Upper lobe of right lung (tissue), 1 donor: ENCODE data around the gene NPHP1. TPM values are rescaled to one million over a fixed set of nuclear protein-coding genes. Genes with fewer than 3 reads are reported as not detected.

Source experiments
- ATAC-seq: fragments of 200-7000 bp; cut with Tn5 transposase; one replicate; pipeline ENCODE4 v1.9.1; 2020; ENCODE audit warnings: mild to moderate bottlenecking, moderate library complexity
- DNase-seq: peaks from one replicate; pipeline ENCODE4 v3.0.0-alpha.2; 2020
- H3K27ac ChIP-seq: fragments of 200-600 bp; one replicate; pipeline ENCODE4 v1.8.0; 2022
- H3K27me3 ChIP-seq: fragments of 200-600 bp; one replicate; pipeline ENCODE4 v1.8.0; 2022; ENCODE audit warnings: mild to moderate bottlenecking
- H3K36me3 ChIP-seq: fragments of 200-600 bp; one replicate; pipeline ENCODE4 v1.8.0; 2022
- H3K4me1 ChIP-seq: fragments of 200-600 bp; one replicate; pipeline ENCODE4 v1.8.0; 2022
- H3K4me3 ChIP-seq: fragments of 200-600 bp; one replicate; pipeline ENCODE4 v1.8.0; 2022; ENCODE audit warnings: mild to moderate bottlenecking
- H3K9me3 ChIP-seq: fragments of 200-600 bp; one replicate; pipeline ENCODE4 v1.8.0; 2022
- intact Hi-C: fragments of 100-400 bp; cut with DNase I; formaldehyde crosslinking; loops from one replicate; pipeline ENCODE4 v1.11.0; 2022
- total RNA-seq: library from RNA; stranded (reverse); fragmentation: NEBNext Ultra II Directional; extraction: Animal tissue kit (Norgen Biotek cat#: 25700); gene quantifications from one replicate; pipeline ENCODE4 v1.2.1, GENCODE V29; 2021
- TF ChIP-seq, protein P1 (sequence below): fragments of 200-600 bp; IDR thresholded peaks from one replicate; pipeline ENCODE4 v1.8.0; 2022; ENCODE audit warnings: antibody characterized with exemption
- donor health status: DM: no; HTN: yes; CAD: no; lungs with severe emphysema.

NPHP1 gene
- total RNA-seq, 1 donor from 2014 or later: 4.1 TPM

DNA sequence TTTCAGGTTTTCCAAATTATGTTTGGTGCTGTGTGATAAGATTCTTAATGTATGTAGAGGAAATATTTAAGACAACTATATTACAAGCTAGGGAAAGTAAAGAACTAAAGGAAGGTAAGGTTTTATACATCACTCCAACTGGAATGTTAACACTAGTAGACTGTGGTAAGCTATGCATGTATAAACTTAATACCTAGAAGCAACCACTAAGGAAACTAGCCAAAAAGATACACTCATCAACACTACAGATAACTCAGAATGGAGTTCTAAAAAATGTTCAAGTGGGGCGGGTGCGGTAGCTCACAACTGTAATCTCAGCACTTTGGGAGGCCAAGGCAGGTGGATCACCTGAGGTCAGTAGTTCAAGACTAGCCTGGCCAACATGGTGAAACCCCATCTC lies 51.4 kb downstream of the NPHP1 start:
- TF ChIP-seq, protein P1, sequence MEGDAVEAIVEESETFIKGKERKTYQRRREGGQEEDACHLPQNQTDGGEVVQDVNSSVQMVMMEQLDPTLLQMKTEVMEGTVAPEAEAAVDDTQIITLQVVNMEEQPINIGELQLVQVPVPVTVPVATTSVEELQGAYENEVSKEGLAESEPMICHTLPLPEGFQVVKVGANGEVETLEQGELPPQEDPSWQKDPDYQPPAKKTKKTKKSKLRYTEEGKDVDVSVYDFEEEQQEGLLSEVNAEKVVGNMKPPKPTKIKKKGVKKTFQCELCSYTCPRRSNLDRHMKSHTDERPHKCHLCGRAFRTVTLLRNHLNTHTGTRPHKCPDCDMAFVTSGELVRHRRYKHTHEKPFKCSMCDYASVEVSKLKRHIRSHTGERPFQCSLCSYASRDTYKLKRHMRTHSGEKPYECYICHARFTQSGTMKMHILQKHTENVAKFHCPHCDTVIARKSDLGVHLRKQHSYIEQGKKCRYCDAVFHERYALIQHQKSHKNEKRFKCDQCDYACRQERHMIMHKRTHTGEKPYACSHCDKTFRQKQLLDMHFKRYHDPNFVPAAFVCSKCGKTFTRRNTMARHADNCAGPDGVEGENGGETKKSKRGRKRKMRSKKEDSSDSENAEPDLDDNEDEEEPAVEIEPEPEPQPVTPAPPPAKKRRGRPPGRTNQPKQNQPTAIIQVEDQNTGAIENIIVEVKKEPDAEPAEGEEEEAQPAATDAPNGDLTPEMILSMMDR: no peak
- no peak for DNase-seq
- intact Hi-C loops: no loop called here
- H3K4me1 ChIP-seq: no peaks in the 10 kb centered on the region
- no peaks in the 10 kb centered on the region for H3K36me3 ChIP-seq
- peak; percentile 39 for ATAC-seq
- no peak overlapping the region for H3K4me3 ChIP-seq
- H3K27me3 ChIP-seq: no peaks in the 10 kb centered on the region
- H3K27ac ChIP-seq: no peak overlapping the region
- no peaks in the 10 kb centered on the region for H3K9me3 ChIP-seq

DNA sequence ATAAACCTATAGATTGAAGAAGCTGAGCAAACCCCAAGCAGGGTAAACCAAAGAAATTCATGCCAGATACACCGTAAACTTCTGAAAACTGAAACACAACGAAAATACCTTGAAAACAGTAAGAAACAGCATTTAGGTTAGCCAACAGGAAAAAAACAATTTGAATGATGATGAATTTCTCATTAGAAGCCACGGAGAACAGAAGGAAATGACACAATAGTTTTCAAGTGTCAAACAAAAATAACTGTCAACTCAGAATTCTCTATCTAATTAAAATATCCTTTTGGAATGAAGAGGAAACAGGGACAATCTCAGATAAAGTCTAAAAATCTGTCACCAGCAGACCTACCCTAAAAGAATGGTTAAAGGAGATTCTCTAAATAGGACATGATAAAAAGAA lies 51.9 kb downstream of the NPHP1 start:
- H3K4me3 ChIP-seq: no peak overlapping the region
- ATAC-seq (no peak), DNase-seq (no peak)
- no peaks in the 10 kb centered on the region for H3K27me3 ChIP-seq
- H3K36me3 ChIP-seq: no peaks in the 10 kb centered on the region
- intact Hi-C loops: no loop called here
- H3K9me3 ChIP-seq: no peaks in the 10 kb centered on the region
- no peaks in the 10 kb centered on the region for H3K4me1 ChIP-seq
- TF ChIP-seq, protein P1: no peak
- H3K27ac ChIP-seq: no peak overlapping the region

DNA sequence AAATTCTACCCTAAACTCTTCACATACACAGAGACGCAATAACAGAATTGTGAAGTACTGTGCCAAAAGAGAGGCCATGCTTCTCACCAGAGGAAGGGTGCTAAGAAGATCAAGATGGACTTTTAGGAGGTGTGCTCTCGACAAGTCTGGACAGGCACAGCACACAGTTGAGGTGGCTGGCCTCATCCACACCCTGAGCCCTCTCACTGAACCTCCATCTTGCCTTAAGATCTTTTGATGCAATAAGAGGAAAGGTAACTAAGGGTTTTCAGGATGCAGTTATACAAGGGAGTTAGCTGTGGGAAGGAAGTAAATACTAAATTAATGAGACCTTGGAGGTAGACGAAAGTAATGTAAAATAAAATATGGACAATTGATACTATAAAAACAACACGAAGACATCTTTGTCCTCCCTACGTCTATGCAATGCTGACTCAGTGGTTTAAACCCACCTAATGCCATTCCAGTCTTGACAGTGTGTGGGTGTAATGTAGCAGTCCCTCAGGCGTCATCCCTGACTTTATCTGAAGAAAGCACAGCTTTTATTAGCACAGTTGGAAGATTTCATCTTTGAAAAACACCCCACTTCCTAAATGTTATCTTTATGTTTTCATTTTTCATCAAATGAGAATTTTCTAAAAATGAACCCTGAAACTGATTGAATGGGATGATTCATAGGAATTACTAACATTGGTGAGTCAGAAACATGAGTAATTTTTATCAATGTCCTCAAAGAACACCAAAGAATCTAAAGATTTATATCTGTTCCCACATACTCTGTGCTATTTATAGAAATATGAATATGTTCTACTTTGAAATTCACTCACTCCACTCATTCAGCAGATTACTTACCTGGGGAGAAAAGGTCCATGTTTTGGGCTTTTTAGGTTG lies 55.2 kb downstream of the NPHP1 start:
- Histone ChIP-seq H3K4me3 (no peak overlapping the region), H3K27ac (no peak overlapping the region), H3K4me1 (no peaks in the 10 kb centered on the region), H3K9me3 (no peaks in the 10 kb centered on the region), H3K27me3 (no peaks in the 10 kb centered on the region), H3K36me3 (no peaks in the 10 kb centered on the region)
- DNase-seq: no peak
- no peak for ATAC-seq
- intact Hi-C loops: no loop called here
- TF ChIP-seq, protein P1: no peak

DNA sequence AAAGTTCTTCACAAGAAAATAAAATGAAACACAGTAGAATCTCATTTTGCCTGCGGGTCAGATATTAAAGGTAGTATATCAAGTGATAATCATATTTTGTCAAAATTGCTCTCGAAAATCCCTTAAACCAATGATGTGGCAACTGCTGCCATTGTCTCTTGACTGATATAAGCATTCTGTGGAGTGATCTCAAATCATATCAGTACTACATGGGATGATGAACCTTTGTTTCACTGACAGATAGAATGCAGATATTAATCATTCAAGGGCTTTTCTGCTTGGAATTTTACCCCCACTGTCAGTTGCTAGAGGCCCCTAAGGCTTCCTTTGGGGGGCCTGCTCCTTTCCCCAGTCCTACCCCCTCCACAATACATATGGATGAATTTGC lies 57.9 kb downstream of the NPHP1 start:
- Histone ChIP-seq H3K27me3 (no peaks in the 10 kb centered on the region), H3K4me1 (no peaks in the 10 kb centered on the region), H3K9me3 (no peaks in the 10 kb centered on the region), H3K4me3 (no peak overlapping the region), H3K27ac (no peak overlapping the region), H3K36me3 (no peaks in the 10 kb centered on the region)
- intact Hi-C loops: no loop called here
- TF ChIP-seq, protein P1: no peak
- ATAC-seq (no peak), DNase-seq (no peak)

DNA sequence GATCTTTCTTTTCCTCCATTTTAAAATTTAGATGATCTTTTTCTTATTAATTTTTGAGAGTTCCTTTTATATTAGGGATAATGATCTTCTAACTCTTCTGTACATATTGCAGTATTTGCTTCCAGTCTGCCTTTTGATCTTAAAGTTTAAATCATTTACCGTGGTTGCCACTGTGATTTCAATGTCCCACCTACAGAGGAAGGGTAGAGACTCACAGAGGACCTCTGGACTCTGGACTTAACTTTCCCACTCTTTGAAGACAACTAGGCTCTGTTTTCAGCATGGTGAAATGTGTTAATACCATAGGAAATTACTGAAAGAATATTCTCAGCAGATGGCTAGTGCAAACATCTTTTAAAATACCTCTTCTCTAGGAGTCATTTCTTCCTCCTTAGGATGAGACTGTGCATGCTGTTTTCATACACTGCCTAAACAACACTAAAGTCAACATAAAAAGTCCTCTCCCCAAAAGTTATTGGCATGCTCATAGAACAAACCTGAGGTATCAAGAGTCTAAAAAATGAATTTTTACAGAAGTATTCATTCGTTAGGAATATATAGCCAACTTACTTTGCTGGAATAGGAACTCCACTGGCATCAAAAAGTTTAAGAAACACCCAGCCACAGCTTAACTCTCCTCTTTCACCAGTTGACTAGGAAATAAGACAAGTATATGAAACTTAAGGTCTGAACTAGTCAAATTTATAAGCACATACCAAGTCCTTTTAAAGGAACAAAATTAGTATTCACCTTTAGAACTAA lies 58.4 kb downstream of the NPHP1 start:
- H3K27ac ChIP-seq: no peak overlapping the region
- intact Hi-C loops: no loop called here
- TF ChIP-seq, protein P1: no peak
- no peaks in the 10 kb centered on the region for H3K36me3 ChIP-seq
- no peaks in the 10 kb centered on the region for H3K4me1 ChIP-seq
- H3K9me3 ChIP-seq: no peaks in the 10 kb centered on the region
- H3K4me3 ChIP-seq: no peak overlapping the region
- ATAC-seq (no peak), DNase-seq (no peak)
- no peaks in the 10 kb centered on the region for H3K27me3 ChIP-seq
